AG04449 (cell line): Measurements from ENCODE around the gene SMC1B.

Experiments
- CTCF ChIA-PET: fragments of 350-600 bp; formaldehyde crosslinking; extraction: SDS; loops from one replicate; lab custom pipeline; 2021; ENCODE audit warnings: antibody characterized with exemption; lab: Yijun Ruan, JAX
- POLR2A ChIA-PET: fragments of 400-600, 350-600 bp; formaldehyde crosslinking; extraction: SDS; loops from one replicate; lab custom pipeline; 2020; ENCODE audit warnings: antibody characterized with exemption, inconsistent platforms; lab: Yijun Ruan, JAX
- DNase-seq: peaks from one replicate; pipeline ENCODE4 v3.0.0-alpha.2; 2010; ENCODE audit warnings: low read depth, low spot score
- H3K4me3 ChIP-seq: 2 replicates; pipeline ENCODE4 v1.5.1; 2011; ENCODE audit warnings: low read depth, mild to moderate bottlenecking, control low read depth, low read length
- CTCF ChIP-seq: IDR thresholded peaks from one replicate; pipeline ENCODE4 v1.5.1; 2011; ENCODE audit warnings: mild to moderate bottlenecking, moderate library complexity, low read length, control low read depth, inconsistent platforms; ENCODE audit not compliant: insufficient read depth; ENCODE audit errors: missing control alignments

Gene SMC1B

GRCh38 chr22:45418770-45419138 lies 5.4 kb upstream of the SMC1B start:
- ChIA-PET CTCF (interaction anchor here (1.7 kb wide), 1 partner anchor 19 kb away, joined by 3 read pairs; no protein-coding TSS in a partner anchor), POLR2A (no interaction called here)
- no peak overlapping the region for H3K4me3 ChIP-seq
- DNase-seq = no peak
- TF ChIP-seq CTCF = no peak

GRCh38 chr22:45418056-45418769 lies 4.8 kb upstream of the SMC1B start:
- TF ChIP-seq CTCF = no peak
- CTCF ChIA-PET = interaction anchor here (1.7 kb wide), 1 partner anchor 19 kb away, joined by 3 read pairs; no protein-coding TSS in a partner anchor
- H3K4me3 ChIP-seq = no peak overlapping the region
- DNase-seq = no peak
- POLR2A ChIA-PET = no interaction called here

- CTCF ChIA-PET = interaction anchor here (0.8 to 0.9 kb wide), 2 partner anchors 11 to 141 kb away, joined by 3 to 4 read pairs; no protein-coding TSS in a partner anchor
- POLR2A ChIA-PET = no interaction called here
- no peak for TF ChIP-seq CTCF
- no peak for DNase-seq
- H3K4me3 ChIP-seq = no peak overlapping the region
Measured at GRCh38 chr22:45413013-45413367, 409 bp downstream of the SMC1B start.

- CTCF ChIA-PET = no interaction called here
- TF ChIP-seq CTCF = no peak
- POLR2A ChIA-PET = no interaction called here
Measured at GRCh38 chr22:45407793-45408192, 5.6 kb downstream of the SMC1B start.

GRCh38 chr22:45402466-45402985 lies 10.9 kb downstream of the SMC1B start:
- no peak for TF ChIP-seq CTCF
- POLR2A ChIA-PET = no interaction called here
- CTCF ChIA-PET = interaction anchor here (1.2 kb wide), 1 partner anchor 306 kb away, joined by 3 read pairs; no protein-coding TSS in a partner anchor
- DNase-seq = no peak
- no peak overlapping the region for H3K4me3 ChIP-seq

More at GRCh38 chr22:45407793-45408192, 5.6 kb downstream of the SMC1B start:
- H3K4me3 ChIP-seq = no peak overlapping the region
- DNase-seq = no peak

- no peak for TF ChIP-seq CTCF
- POLR2A ChIA-PET = no interaction called here
- CTCF ChIA-PET = no interaction called here
- no peak for DNase-seq
- no peak overlapping the region for H3K4me3 ChIP-seq
Measured at GRCh38 chr22:45399712-45400445, 13.5 kb downstream of the SMC1B start.
